HG03175 (cell line): ENCODE results near the gene PELO.

Experiments used
- ATAC-seq: cut with Tn5 transposase; IDR thresholded peaks from one replicate; pipeline ENCODE4 v1.9.1; 2021; ENCODE audit warnings: mild to moderate bottlenecking, moderate library complexity; ENCODE audit not compliant: unreplicated experiment

The PELO gene

DNA sequence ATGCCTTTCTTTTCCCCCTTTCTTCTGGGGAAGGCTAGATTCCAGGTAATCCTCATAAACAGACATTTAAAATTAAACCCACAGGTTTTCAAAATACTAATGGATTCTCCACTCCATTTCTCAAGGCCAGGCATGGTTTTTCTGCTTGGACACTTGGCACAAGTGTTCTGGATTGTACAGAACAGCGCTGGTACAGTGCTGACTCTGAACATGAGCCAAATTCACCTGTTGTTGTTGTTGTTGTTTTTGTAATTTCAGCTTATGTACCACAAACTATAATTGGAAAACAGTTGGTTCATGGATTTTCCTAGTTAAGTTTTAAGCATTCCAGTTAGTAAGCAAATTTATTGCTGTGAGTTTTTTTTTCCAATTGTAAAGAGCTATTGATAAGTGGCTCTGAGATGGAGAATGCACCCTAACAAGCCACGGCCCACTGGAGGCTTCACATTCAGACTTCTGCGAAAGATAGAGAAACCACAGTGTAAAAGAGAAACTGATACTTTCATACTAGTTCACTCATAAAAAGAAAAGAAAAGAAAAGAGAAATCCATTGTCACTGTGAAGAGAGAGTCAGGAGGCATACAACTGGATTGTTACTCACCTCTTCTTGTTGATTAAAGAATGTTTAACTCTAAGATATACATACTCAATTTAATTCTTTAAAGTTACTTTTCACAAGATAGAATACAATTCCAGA is 16.2 kb upstream of the PELO start:
- ATAC-seq: peak; percentile 97

DNA sequence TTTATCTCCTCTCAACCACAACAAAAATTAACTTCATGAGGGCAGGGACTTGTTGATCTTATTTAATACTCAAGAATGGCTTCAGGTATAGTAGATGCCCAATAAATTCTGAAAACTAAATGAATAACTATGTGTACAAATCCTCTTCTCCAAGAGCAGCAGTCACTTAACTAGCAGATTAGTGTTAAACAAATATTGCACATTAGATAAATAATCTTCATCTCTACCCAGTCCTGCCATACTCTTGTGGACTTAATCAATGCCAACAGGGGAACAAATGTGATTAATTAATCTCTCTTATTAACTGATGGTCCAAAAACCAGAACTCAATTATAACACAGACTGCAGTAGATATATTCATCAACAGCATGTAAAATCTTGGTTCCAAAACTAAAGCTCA is 15.0 kb upstream of the PELO start:
- no peak for ATAC-seq

DNA sequence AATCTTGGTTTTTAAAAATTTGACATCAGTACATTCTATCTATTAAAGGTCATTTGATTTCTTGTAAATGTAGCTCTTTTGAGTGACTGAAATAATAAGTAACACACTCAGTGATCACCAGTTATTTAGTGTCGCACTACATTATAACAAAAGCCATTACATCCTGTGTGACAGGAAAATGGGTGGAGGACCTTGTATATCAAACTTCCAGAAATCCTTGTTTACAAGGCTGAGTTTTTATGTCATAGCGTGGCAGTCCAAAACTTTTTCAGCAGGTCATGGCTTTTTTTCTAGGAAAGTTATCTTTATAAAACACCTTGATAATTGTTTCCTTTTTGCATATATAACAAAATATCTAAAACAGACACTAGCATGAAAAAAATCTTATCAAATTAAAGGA is 14.4 kb upstream of the PELO start:
- ATAC-seq: no peak

DNA sequence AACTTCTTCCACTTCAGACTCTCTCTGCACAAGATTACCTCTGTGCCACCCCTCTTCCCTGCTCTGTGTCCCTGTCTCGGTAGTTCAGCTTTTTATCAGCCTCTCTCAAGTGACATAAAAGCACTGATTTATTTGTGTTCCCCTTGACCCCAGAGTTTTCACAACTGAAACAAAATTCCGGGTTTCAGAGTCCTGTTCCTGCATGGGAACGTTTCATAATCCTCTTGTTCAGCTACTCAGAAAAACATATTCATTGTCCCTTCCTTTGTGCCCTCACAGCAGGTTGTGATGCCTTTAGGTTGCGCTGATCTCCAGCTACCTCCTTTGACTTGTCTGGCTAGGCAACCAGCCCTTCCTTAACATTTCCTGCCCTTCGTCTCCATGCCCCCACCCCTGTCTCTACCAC is 13.7 kb upstream of the PELO start:
- ATAC-seq: no peak

DNA sequence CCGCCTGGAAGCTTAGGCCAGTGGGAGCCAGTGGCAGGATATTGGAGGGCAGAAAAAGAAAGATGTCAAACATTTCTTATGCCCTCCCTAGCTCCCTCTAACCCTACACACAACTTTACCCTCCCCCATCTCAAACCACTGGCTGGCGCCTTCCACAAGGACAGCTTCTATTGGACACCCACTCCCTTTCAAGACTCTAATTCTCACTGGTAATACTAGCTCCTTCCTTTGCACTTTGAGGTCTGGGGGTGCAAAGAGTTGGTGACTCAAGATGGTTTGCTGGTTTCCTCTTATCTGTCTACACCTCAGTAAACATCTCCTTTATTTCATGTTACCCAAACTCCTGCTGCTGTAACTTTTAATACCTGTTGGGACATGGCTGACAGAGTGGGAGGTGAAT is 11.6 kb upstream of the PELO start:
- ATAC-seq: no peak

DNA sequence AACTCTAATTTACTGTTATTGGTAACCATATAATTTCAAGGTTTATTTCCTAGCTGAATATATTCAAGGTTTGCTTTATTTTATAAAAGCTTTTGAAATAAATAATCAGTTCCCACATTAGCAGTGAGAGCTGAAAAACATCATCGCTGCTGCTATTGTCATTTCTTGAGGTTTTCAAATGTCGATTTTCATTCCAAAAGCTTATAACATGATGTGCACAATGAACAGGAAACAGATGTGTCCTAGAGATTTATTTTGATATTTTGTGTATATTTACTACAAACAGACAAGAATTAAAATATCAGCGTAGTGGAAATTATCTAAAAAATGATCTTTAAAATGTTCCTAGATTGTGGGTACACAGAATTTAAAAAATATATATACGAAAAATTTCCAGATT is 10.5 kb upstream of the PELO start:
- no peak for ATAC-seq

DNA sequence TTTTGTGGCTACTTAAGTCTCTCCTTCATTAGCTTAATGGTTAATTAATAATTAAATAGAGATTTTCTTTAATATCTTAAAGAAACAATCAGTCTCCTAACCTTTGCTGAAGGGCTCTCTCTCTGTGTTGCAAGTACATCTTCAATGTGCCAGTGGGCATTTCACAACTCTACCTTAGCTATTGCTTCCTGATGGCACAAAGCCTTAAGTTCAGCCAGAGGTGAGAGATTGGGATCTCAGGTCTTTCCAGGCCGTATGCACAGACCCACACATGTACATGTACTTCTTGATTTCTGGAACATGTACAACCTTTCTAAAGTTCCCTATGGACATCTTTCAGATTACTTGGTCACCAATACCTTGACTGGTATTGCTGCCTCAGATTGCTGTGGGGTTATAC is 8.9 kb upstream of the PELO start:
- no peak for ATAC-seq

DNA sequence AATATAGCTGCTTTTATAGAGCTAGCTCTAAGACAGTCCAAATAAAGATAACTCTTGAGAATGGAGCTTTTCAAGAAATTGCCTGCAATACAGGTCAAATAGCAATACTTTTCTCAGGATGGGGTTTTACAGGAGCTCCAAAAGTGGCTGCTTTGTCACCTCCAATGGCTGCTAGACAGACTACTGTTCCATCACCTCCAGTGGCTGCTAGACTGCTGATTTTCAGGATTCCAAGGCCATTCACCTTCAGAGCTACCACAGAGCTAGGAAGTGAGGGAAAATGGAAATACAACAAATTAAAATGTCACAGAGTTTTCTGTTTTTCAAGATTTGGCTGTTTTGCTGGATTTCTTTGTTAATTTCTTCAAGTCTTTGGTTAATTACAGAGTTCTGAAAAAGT is 8.5 kb upstream of the PELO start:
- ATAC-seq: no peak

DNA sequence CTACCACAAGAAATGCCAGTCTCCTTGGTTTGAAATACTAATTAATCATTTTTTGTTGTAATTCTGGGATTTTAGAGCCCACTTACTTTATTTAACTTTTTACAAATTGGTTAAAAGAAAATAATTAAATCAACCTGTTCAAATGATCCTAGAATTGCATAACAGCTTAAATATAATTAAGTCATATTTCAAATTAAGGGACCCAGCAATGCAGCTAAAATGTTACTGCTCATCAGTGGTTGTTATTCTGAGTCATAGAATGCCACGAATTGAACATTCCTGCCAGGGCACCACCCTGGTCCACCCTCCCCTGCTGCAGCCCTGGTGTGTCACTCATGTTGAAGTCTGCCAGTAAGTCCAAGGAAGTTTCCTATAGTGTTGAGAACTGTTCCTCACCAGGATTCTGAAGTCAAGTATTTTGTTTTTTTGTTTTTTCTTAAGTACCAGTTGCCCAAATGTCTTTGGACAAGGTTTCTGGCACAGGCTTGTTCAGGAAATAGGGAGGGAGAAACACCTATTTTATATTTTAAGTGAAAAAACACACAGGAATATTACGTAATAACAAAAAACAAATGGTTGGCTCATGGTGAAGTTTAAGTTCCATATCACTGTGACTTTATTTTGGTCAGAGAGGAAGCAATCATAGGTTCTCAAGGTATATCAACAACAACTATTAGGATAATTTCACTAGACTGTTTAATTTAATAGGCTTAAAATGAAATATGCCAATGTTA is 4.3 kb upstream of the PELO start:
- ATAC-seq: no peak

DNA sequence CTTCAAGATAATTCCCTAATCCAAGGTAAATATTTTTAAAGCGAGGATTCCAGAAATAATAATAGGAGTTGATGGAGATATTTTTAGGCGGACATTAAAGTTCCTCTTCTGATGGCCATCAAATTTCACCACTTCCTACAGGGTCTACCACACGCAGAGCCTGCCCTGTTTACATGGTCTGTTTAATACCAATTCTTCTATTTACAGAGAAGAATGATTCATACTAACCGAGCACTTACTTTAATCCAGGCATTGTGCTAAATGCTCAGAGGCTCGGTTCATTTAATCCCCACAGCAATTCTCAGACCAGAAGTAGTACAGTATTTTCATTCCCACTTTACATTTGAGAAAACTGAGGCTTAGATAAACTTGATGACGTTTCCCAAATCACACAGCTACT is 3.0 kb upstream of the PELO start:
- no peak for ATAC-seq

DNA sequence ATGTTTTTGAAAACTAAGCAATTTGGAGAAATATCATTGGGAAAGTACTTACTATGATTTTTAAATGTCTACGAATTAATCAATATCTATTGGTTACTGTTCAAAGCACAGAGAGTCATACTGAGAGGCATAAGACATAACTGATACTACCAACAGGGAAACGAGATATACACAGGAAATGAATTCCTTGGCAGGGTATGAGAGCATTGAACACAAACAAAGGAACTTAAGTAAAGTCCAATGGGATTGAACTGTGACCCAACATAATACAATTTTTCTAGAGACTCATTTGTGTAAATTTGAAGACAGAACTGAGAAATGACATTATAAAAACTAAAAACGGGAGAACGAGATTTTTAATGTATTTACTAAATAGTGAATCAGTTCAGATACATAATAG is 1.3 kb upstream of the PELO start:
- ATAC-seq: no peak

DNA sequence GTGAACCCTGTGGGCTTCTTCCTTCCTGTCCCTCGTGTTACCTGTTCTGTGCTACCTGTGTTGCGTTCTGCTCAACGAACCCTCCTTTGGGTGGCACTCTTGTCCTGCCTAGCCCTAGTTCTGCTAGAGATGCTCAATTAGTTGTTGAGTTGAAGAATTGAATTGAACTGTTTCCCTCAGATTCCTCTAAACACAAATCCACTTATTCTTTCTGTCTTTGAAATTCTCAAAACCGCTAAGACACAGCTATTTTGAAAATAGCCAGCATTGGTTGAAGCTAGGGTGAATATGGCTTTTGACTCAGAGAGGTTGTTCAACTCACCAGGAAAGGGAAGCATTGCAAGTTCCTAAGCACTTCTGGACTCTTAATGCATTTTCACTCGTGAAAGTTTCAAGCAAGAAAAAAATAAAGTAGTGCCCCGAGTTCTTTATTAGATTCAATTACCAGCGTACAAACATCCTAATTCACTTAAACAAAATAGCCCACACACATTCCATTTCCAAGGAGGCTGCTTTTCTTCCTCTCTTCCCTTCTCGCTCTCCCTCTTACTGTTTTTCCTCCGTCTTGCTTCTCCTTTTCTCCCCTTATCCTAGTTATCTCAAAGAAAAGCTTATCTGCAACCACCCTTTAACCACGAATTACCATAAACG is 642 bp upstream of the PELO start:
- ATAC-seq: peak; percentile 29

DNA sequence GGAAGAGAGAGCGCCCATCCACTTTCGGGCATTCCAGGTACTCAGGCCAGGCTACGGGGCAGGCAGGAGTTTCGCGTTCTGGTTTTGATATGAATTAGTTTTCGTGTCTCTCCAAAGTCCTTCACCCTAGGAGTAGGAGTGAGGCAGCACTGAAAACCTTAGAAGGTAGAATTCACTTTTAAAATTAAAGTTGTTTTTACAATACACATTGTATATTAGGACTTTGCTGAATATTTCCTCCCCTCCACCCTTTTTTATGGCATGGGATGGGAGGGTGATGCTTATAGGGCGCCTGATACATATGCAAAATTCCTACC is 747 bp downstream of the PELO start:
- no peak for ATAC-seq

DNA sequence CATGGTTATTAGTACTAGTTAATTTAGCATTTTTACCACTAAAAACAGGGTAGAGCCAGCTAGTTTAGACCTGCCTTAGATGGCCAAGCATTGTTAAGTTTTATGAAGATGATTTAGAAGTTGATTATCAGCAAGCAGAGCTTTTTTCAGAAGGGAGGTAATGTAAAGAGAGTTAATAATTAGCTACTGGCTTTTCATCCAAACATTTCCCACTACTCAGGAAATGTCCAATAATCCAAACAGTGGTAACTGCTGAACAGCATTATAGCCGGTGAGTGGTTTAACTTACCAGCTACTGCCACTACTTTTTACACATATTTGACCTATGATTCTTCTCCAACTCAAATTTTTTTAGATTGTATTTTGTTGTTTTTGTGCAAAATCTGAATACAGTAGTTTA is 1.7 kb downstream of the PELO start:
- ATAC-seq: no peak

DNA sequence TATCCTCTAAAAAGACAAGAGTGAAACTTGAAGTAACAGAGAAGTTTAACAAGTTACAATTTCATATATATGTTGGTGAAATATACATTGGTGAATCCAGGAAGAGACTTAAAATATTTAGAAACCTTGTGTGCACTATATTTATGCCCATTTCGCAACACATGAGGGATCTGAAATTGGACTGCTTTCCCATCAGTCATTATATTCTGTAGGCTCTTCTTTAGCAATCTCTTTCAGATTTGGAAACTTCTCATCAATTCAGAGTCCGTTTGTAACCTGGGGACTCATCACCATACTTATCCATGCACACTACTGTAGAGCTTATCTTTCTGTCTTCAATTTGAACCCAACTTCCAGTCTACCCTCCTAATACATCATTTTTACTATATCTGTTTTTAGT is 2.1 kb downstream of the PELO start:
- no peak for ATAC-seq

DNA sequence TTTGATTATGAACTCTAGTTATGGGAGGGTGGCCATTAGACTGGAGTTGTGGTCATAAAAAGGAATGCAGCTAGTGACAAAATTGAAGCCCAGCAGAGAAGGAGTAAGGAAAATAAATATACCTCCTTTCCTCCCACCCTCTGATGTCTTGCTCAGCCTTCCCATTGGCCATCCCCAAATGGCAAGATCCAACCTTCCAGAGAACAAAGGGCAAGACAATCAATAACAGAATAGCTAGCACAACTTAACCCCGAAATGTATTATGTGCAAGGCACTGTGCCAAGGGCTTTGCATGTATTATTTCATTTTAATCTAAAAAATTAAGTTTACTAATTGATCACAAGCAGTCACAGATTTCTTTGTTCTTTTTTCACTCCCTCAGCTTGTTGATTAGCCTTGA is 3.6 kb downstream of the PELO start:
- ATAC-seq: no peak

DNA sequence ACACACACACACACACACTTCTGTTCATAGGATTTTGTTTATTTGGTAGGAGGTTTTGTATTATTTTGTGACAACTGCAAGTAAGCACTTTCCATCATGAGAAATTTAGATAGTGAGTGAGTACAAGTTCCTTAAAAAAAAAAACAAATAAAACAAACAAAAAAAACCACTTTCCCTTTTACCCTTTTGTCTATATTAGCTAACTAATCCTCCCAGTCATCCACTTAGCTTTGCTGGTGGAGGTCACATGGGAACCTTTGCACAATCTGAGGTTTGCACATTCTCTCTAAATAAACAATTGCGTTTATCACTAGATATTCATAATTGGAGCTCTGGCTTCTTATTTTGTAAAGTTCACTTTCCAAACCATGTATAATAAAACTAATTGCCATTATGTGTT is 6.8 kb downstream of the PELO start:
- ATAC-seq: no peak

DNA sequence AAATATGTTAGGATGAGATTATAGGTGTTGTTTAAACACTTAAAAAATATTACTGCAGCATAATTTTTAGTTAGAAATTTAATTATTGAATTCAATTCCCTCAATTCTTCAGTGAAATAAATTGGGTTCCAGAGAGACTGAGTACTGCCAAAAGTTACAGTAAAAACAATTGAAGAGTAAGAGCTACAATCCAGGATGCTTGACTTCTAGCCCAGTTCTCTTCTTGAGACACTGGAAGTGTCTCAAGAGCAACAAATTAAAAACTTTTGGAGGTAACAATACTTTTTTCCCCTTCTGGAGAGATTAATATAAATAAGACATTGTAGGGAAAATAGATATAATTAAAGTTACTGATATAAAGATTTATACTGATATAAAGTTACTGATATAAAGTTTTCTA is 8.3 kb downstream of the PELO start:
- ATAC-seq: no peak

DNA sequence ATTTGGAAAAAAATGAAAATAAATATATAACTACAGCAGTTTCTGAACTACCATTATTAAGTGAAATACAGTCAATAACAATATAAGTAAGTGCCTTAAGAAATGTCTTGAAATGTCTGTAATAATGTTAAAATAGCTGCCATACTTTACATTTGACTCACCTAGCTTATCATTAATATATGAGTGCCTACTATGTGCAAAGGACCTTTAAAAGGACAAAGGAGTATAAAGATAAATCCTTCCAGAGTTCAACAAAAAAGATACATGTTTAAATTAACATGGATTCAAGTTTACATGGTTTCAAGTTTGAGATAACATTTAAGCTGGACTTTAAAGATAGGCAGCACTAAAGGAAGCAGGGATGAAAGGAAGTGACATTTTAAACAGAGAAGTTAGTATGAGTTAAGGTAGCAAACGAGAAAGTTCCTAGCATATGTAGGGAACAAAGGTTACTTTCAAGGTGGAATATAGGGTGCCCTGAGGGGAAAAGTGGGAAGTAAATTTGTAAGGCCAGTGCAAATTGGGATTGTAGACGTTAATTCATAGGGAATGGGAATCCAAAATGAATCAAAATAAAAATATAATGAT is 8.9 kb downstream of the PELO start:
- no peak for ATAC-seq

DNA sequence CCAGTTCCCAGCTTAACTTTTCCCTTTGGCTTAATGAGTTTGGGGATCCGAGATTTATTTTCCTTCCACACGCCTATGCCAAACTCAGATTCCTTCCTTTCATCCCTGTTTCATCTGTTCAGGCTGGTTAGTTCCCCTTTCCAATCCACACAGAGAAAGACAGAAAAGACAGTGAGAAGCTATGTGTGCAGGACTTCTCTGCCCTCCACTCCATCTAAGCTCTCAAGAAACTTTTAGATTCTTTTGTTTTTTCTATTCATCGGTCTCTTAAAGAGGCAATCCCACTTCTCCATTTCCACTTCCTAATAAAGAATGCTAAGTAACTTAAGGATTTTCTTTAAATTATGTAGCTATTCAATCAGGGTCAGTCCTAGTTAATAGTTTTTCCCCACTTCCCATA is 11.2 kb downstream of the PELO start:
- ATAC-seq: no peak

DNA sequence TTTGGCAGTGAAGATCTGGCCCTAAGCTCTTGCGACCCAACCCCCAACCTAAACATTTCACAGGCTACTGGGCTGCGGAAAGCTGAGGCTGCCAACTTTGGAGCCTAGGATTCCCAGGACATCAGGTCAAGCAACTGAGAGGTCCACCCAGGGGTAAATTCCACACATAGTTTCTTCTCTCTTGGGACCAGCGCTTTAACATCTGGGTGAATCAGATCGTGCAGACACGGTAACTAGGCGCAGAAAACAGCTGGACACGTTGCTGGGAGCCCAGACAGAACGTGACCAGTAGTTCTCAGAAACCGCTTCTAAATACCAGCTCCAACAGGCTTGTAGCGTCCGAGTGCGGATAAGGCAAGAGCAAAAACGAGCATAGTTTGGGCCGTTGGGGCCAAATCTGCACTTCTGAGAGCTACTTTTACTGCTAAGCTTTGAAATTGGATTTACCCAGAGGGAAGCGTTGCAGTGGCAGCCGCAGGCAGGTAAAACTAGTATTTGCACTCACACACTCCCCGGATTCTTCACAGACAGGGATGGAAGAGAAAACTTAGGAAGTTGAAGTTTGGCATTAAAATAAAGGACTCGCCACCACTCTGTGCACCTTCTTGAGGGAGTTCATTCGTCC is 11.8 kb downstream of the PELO start:
- ATAC-seq: peak; percentile 31

DNA sequence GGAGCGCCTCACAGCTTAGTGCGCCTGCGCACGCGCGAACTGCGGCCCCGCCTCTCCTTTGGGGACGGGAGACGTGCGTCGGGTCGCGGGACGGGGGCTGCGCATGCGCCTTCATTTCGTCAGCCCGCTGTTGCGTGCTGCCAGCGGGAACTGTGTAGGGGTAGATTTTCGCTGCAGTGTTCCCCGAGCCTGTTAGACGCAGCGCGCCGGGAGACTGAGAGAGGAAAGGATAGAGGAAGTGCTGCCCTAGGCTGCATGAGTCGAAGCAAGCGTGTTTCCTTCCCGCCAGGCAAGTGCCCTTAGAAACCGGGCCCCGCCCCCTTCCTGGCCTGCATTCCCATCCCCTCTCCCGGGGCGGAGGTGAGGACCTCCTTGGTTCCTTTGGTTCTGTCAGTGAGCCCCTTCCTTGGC is 12.3 kb downstream of the PELO start:
- peak; percentile 86 for ATAC-seq
